Measurements from ENCODE around the gene HPN. TPM values are rescaled to one million over a fixed set of nuclear protein-coding genes. Genes with fewer than 3 reads are reported as not detected.

HPN gene
- total RNA-seq, 1 donor from 2014 or later: not detected

GRCh38 chr19:35068941-35069634 is 27.6 kb downstream of the HPN start:
- peaks cover 5% of the 10 kb centered on the region for H3K9me3 Mint-ChIP-seq (ENCODE audit: unreplicated experiment)
- H3K27ac Mint-ChIP-seq (ENCODE audit: unreplicated experiment): no peak overlapping the region
- TF ChIP-seq, protein P1, sequence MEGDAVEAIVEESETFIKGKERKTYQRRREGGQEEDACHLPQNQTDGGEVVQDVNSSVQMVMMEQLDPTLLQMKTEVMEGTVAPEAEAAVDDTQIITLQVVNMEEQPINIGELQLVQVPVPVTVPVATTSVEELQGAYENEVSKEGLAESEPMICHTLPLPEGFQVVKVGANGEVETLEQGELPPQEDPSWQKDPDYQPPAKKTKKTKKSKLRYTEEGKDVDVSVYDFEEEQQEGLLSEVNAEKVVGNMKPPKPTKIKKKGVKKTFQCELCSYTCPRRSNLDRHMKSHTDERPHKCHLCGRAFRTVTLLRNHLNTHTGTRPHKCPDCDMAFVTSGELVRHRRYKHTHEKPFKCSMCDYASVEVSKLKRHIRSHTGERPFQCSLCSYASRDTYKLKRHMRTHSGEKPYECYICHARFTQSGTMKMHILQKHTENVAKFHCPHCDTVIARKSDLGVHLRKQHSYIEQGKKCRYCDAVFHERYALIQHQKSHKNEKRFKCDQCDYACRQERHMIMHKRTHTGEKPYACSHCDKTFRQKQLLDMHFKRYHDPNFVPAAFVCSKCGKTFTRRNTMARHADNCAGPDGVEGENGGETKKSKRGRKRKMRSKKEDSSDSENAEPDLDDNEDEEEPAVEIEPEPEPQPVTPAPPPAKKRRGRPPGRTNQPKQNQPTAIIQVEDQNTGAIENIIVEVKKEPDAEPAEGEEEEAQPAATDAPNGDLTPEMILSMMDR (IDR thresholded peaks at IDR 0.05): no peak
- H3K27me3 Mint-ChIP-seq (ENCODE audit: unreplicated experiment): peaks cover 2% of the 10 kb centered on the region
- H3K4me1 Mint-ChIP-seq (ENCODE audit: unreplicated experiment): peaks cover 14% of the 10 kb centered on the region
- no peak overlapping the region for H3K4me3 Mint-ChIP-seq (ENCODE audit: unreplicated experiment)
- no peaks in the 10 kb centered on the region for H3K36me3 Mint-ChIP-seq (ENCODE audit: unreplicated experiment)
- DNase-seq (ENCODE audit: extremely low spot score, unreplicated experiment): no peak

GRCh38 chr19:35069696-35070095 is 28.2 kb downstream of the HPN start:
- Mint-ChIP-seq H3K4me3 (ENCODE audit: unreplicated experiment) (no peak overlapping the region), H3K27ac (ENCODE audit: unreplicated experiment) (no peak overlapping the region), H3K4me1 (ENCODE audit: unreplicated experiment) (peaks cover 14% of the 10 kb centered on the region), H3K36me3 (ENCODE audit: unreplicated experiment) (no peaks in the 10 kb centered on the region), H3K9me3 (ENCODE audit: unreplicated experiment) (peaks cover 5% of the 10 kb centered on the region), H3K27me3 (ENCODE audit: unreplicated experiment) (peaks cover 2% of the 10 kb centered on the region)
- DNase-seq (ENCODE audit: extremely low spot score, unreplicated experiment): no peak
- TF ChIP-seq, protein P1 (IDR thresholded peaks at IDR 0.05): no peak

DNA sequence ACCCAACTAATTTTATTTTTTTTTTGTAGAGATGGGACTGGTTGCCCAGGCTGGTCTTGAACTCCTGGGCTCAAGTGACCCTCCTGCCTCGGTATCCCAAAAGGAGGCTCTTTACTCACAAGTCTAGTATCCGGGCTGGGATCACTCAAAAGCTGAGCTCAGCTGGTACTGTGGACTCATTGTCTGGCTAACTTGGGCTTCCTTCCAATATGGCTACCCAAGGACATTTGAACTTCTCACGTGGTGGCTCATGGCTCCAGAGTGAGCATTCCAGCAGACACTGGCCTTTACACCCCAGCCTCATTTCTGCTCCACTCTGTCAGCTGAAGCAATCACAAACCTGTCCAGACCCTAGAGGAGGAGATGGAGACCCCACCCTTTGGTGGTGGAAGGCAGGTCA is 28.9 kb downstream of the HPN start:
- Mint-ChIP-seq H3K9me3 (ENCODE audit: unreplicated experiment) (peaks cover 5% of the 10 kb centered on the region), H3K4me1 (ENCODE audit: unreplicated experiment) (peaks cover 14% of the 10 kb centered on the region), H3K4me3 (ENCODE audit: unreplicated experiment) (no peak overlapping the region), H3K27ac (ENCODE audit: unreplicated experiment) (no peak overlapping the region), H3K27me3 (ENCODE audit: unreplicated experiment) (peaks cover 2% of the 10 kb centered on the region), H3K36me3 (ENCODE audit: unreplicated experiment) (no peaks in the 10 kb centered on the region)
- DNase-seq (ENCODE audit: extremely low spot score, unreplicated experiment): no peak
- TF ChIP-seq, protein P1 (IDR thresholded peaks at IDR 0.05): no peak

DNA sequence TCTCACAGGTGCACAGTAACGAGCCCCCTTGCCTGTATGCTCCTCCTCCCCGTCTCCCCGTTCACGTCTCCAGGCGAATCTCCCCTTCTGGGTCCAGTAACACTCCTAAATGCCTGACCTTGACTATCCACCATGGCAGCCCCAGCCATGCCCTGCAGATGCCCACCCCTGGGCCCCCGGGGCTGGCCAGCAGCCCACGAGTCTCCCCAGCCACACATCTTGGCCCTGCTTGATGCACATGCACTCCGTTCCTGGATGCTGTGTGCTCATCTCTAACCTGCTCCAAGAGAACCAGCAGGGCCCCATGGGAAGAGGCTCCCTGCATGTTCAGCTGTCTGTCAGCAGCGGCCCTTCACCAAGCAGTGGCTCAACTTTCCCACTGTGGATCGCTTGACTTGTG is 32.0 kb downstream of the HPN start:
- H3K4me3 Mint-ChIP-seq (ENCODE audit: unreplicated experiment): no peak overlapping the region

GRCh38 chr19:35073941-35074340 is 32.4 kb downstream of the HPN start:
- Mint-ChIP-seq H3K27ac (ENCODE audit: unreplicated experiment) (no peak overlapping the region), H3K27me3 (ENCODE audit: unreplicated experiment) (peaks cover 4% of the 10 kb centered on the region), H3K36me3 (ENCODE audit: unreplicated experiment) (no peaks in the 10 kb centered on the region), H3K9me3 (ENCODE audit: unreplicated experiment) (peaks cover 5% of the 10 kb centered on the region), H3K4me1 (ENCODE audit: unreplicated experiment) (peaks cover 3% of the 10 kb centered on the region), H3K4me3 (ENCODE audit: unreplicated experiment) (no peak overlapping the region)
- no peak for DNase-seq (ENCODE audit: extremely low spot score, unreplicated experiment)
- TF ChIP-seq, protein P1 (IDR thresholded peaks at IDR 0.05): no peak

More for the DNA sequence above, 32.0 kb downstream of the HPN start:
- Mint-ChIP-seq H3K9me3 (ENCODE audit: unreplicated experiment) (peaks cover 5% of the 10 kb centered on the region), H3K27me3 (ENCODE audit: unreplicated experiment) (peaks cover under 1% of the 10 kb centered on the region), H3K4me1 (ENCODE audit: unreplicated experiment) (peaks cover 7% of the 10 kb centered on the region), H3K27ac (ENCODE audit: unreplicated experiment) (no peak overlapping the region), H3K36me3 (ENCODE audit: unreplicated experiment) (no peaks in the 10 kb centered on the region)
- DNase-seq (ENCODE audit: extremely low spot score, unreplicated experiment): no peak
- TF ChIP-seq, protein P1 (IDR thresholded peaks at IDR 0.05): no peak

All from osteocyte (in vitro differentiated cells).